Pancreas (tissue), 10 donors: ENCODE measurements around the gene AP4E1. TPM values are rescaled to one million over a fixed set of nuclear protein-coding genes. Genes with fewer than 3 reads are reported as not detected.

Experiments used
- ATAC-seq, 4 donors: fragments of 200-7000 bp; cut with Tn5 transposase; one replicate each; pipeline versions ENCODE4 v1.8.0 to v1.9.1; 2020; ENCODE audit warnings: mild to moderate bottlenecking in 4 of 4, moderate library complexity in 4 of 4
- DNase-seq, 6 donors: peaks; one replicate each; pipeline ENCODE4 v3.0.0-alpha.2; 2020
- FAIRE-seq: peaks from 2 replicates; lab custom pipeline; 2012; peaks lifted over from hg19 to GRCh38; lab: Jason Lieb, UNC
- H3K27ac ChIP-seq, 4 donors: fragments of 200-600 bp; sonication (generic); 1 replicate in 3 of 4; 2 replicates in 1 of 4; pipeline versions ENCODE4 v1.5.0 to v1.8.0; 2020
- H3K27me3 ChIP-seq, 4 donors: fragments of 200-600 bp; one replicate each; pipeline ENCODE4 v1.8.0; 2021
- H3K36me3 ChIP-seq, 3 donors: fragments of 200-600 bp; sonication (generic) in 1 of 3; one replicate each; pipeline versions ENCODE4 v1.5.0 to v1.8.0; 2020 to 2021
- H3K4me1 ChIP-seq, 3 donors: fragments of 200-600 bp; one replicate each; pipeline ENCODE4 v1.8.0; 2021
- H3K4me3 ChIP-seq, 4 donors: fragments of 200-600 bp; sonication (generic) in 2 of 4; one replicate each; pipeline versions ENCODE4 v1.5.0 to v1.8.0; 2020 to 2021
- H3K9me3 ChIP-seq, 4 donors: fragments of 200-600 bp; one replicate each; pipeline ENCODE4 v1.8.0; 2021
- WGBS, 2 donors: extraction: QIAGEN DNeasy Blood & Tissue Kit; methylation state at CpG; one replicate each; pipeline ENCODE4 v1.1.7; 2013; 5-methylcytosine and 5-hydroxymethylcytosine counted together
- intact Hi-C, 3 donors: fragments of 100-400 bp; cut with DNase I; formaldehyde crosslinking; loops; one replicate each; pipeline versions ENCODE4 v1.11.1 to v1.14.2; 2022
- polyA plus RNA-seq, 2 donors: library from polyadenylated mRNA; stranded (reverse); fragments of 200-250 nt; gene quantifications; one replicate each; pipeline ENCODE4 v1.2.3, GENCODE V29; 2013
- total RNA-seq, 6 donors: library from RNA; stranded (reverse); fragmentation: NEBNext Ultra II Directional in 4 of 6; extraction: Animal tissue kit (Norgen Biotek cat#: 25700) in 4 of 6; gene quantifications; one replicate each; pipeline versions ENCODE4 v1.2.1 to v1.2.4, GENCODE V29; 2021 to 2023
- TF ChIP-seq, protein P1 (sequence below), 4 donors: fragments of 200-600 bp; sonication (generic) in 3 of 4; IDR thresholded peaks; one replicate each; pipeline versions ENCODE4 v1.5.0 to v1.8.0; 2021; ENCODE audit warnings: antibody characterized with exemption in 4 of 4
- donor health status: healthy with polysubstance abuse.
- donor health status: DM: no; HTN: no; CAD: no; lungs with moderate emphysema.
- donor health status: DM: no; HTN: no; CAD: no.
- donor health status: control.
- donor health status: control.
- donor health status: Bipolar disorder and iron deficiency.
- donor health status: DM: yes; HTN: yes; CAD: no.
- donor health status: DM: no; HTN: no; CAD: no.
- donor health status: DM: no; HTN: no; CAD: no.
- donor health status: DM: yes; HTN: yes; CAD: no.

AP4E1 gene
- total and polyA plus RNA-seq, 8 donors = 1.1 to 4.8 (median 2.4) TPM

DNA sequence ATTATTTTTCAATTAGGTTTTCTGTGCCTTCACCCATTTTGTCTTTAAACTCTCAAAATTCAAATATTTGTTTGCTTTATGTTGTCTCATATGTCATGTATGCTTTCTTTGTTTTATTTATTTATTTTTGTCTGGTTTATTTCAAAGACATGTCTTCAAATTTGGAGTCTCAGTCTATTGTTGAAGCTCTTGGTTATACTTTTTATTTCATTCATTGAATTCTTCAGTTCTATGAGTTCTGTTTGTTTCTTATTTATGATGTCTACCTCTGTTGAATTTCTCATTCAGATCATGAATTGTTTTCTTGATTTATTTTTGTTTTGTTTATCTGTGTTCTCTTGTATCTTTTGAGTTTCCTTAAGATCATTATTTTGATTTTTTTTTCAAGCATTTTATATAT, 55.6 kb downstream of the AP4E1 start:
- H3K27me3 ChIP-seq = no peaks in the 10 kb centered on the region
- no peak overlapping the region for H3K27ac ChIP-seq
- no peaks in the 10 kb centered on the region for H3K9me3 ChIP-seq
- H3K4me1 ChIP-seq = no peaks in the 10 kb centered on the region
- intact Hi-C loops = no loop called here
- TF ChIP-seq, protein P1, sequence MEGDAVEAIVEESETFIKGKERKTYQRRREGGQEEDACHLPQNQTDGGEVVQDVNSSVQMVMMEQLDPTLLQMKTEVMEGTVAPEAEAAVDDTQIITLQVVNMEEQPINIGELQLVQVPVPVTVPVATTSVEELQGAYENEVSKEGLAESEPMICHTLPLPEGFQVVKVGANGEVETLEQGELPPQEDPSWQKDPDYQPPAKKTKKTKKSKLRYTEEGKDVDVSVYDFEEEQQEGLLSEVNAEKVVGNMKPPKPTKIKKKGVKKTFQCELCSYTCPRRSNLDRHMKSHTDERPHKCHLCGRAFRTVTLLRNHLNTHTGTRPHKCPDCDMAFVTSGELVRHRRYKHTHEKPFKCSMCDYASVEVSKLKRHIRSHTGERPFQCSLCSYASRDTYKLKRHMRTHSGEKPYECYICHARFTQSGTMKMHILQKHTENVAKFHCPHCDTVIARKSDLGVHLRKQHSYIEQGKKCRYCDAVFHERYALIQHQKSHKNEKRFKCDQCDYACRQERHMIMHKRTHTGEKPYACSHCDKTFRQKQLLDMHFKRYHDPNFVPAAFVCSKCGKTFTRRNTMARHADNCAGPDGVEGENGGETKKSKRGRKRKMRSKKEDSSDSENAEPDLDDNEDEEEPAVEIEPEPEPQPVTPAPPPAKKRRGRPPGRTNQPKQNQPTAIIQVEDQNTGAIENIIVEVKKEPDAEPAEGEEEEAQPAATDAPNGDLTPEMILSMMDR (IDR thresholded peaks at IDR 0.05) = no peak
- FAIRE-seq = no peak
- peaks cover 2 to 11% (median 3%) of the 10 kb centered on the region in 3 donors for H3K36me3 ChIP-seq
- ATAC-seq = no peak
- no peak overlapping the region for H3K4me3 ChIP-seq
- no peak for DNase-seq

DNA sequence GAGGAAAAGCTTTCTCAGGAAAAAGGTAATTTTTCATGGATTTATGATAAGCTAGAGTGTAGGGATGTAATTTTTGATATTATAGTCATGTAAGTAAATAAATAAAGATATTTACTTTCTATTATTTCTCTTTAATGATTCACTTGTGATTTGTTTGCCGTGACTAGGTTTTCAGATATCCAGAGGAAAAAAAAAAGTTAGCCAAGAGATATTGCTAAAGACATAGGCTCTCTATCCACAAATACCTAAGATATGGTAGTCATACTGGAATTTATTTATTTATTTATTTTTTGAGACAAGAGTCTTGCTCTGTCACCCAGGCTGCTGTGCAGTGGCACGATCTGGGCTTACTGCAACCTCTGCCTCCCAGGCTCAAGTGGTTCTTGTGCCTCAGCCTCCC, 59.9 kb downstream of the AP4E1 start:
- FAIRE-seq (no peak), DNase-seq (no peak), ATAC-seq (no peak)
- Histone ChIP-seq H3K36me3 (peaks cover 0 to 12% (median 3%) of the 10 kb centered on the region in 3 donors), H3K9me3 (peaks cover 0 to 4% (median 0%) of the 10 kb centered on the region in 4 donors), H3K27me3 (no peaks in the 10 kb centered on the region), H3K4me1 (no peaks in the 10 kb centered on the region), H3K4me3 (no peak overlapping the region), H3K27ac (no peak overlapping the region)
- TF ChIP-seq, protein P1 (IDR thresholded peaks at IDR 0.05) = no peak
- 93 to 94% methylated on average over 2 of the region's 2 CpGs for WGBS, 2 donors
- intact Hi-C loops = no loop called here

DNA sequence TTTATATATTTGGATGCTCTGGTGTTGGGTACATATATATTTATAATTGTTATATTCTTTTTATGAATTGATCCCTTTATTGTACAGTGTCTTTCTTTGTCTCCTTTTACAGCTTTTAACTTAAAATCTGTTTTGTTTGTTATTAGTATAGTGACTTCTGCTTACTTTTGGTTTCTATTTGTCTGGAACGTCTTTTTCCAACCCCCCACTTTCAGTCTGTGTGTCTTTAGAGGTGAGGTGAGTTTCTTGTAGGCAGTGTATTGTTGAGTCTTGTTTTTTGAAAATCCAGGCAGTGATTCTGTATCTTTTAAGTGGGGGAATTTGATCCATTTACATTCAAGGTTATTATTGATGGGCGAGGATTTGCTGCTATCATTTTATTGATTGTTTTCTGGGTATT, 62.0 kb downstream of the AP4E1 start:
- peaks cover 0 to 12% (median 3%) of the 10 kb centered on the region in 3 donors for H3K36me3 ChIP-seq
- no peak for FAIRE-seq
- no peak overlapping the region for H3K27ac ChIP-seq
- no peak for DNase-seq
- intact Hi-C loops = no loop called here
- H3K9me3 ChIP-seq = peaks cover 0 to 4% (median 0%) of the 10 kb centered on the region in 4 donors
- TF ChIP-seq, protein P1 (IDR thresholded peaks at IDR 0.05) = no peak
- no peak overlapping the region for H3K4me3 ChIP-seq
- no peak for ATAC-seq
- H3K4me1 ChIP-seq = no peaks in the 10 kb centered on the region
- H3K27me3 ChIP-seq = no peaks in the 10 kb centered on the region
- 95 to 97% methylated on average over 2 of the region's 2 CpGs for WGBS, 2 donors

DNA sequence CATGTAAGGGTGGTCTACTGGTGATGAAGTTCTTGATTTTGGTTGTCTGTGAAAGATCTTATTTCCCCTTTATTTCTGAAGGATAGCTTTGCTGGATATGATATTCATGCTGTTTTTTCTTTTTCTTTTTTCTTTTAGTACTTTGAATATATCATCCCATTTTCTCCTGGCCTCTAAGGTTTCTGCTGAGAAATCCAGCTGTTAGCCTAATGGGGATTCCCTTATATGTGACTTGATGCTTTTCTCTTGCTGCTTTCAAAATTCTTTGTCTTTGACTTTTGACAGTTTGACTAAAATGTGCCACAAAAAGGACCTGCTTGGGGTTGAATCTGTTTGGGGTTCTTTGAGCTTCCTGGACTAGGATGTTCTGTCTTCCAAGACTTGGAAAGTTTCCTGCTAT, 62.6 kb downstream of the AP4E1 start:
- H3K27me3 ChIP-seq = no peaks in the 10 kb centered on the region
- H3K27ac ChIP-seq = no peak overlapping the region
- ATAC-seq (no peak), FAIRE-seq (no peak), DNase-seq (no peak)
- no peak overlapping the region for H3K4me3 ChIP-seq
- intact Hi-C loops = no loop called here
- H3K36me3 ChIP-seq = peaks cover 0 to 12% (median 3%) of the 10 kb centered on the region in 3 donors
- TF ChIP-seq, protein P1 (IDR thresholded peaks at IDR 0.05) = no peak
- peaks cover 0 to 4% (median 0%) of the 10 kb centered on the region in 4 donors for H3K9me3 ChIP-seq
- H3K4me1 ChIP-seq = no peaks in the 10 kb centered on the region

DNA sequence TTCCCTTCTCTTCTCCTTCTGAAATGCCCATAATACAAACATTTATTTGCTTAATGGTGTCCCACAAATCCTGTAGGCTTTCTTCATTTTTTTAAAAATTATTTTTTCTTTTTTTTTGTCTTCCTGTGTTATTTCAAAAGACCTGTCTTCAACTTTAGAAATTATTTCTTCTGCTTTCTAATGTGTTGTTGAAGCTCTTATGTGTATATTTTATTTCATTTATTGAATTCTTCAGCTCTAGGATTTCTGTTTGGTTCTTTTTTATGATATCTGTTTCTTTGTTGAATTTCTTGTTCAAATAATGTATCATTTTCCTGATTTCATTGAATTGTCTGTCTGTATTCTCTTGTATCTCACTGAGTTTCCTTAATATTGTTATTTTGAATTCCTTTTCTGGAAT, 63.1 kb downstream of the AP4E1 start:
- H3K27me3 ChIP-seq = no peaks in the 10 kb centered on the region
- DNase-seq = no peak
- peaks cover 0 to 12% (median 3%) of the 10 kb centered on the region in 3 donors for H3K36me3 ChIP-seq
- no peak for FAIRE-seq
- intact Hi-C loops = no loop called here
- H3K4me1 ChIP-seq = no peaks in the 10 kb centered on the region
- no peak for ATAC-seq
- peaks cover 0 to 4% (median 0%) of the 10 kb centered on the region in 4 donors for H3K9me3 ChIP-seq
- H3K4me3 ChIP-seq = no peak overlapping the region
- H3K27ac ChIP-seq = no peak overlapping the region
- TF ChIP-seq, protein P1 (IDR thresholded peaks at IDR 0.05) = no peak
